Karpas-422 (cell line): ENCODE results near the gene DRG2. TPM values are rescaled to one million over a fixed set of nuclear protein-coding genes. Genes with fewer than 3 reads are reported as not detected.
A peak's percentile ranks its signal among the peaks of the same experiment; 100 is the strongest.

Experiments
- DNase-seq: peaks from one replicate; pipeline ENCODE4 v3.0.0-alpha.2; 2015
- H2AFZ ChIP-seq: fragments of 200-600 bp; sonication (generic); 2 replicates; pipeline ENCODE4 v1.6.1; 2014; ENCODE audit warnings: antibody characterized with exemption, low read length, mixed read lengths
- H3K27ac ChIP-seq: fragments of 200-600 bp; sonication (generic); 2 replicates; pipeline ENCODE4 v1.5.1; 2014; ENCODE audit warnings: mild to moderate bottlenecking, low read length, moderate library complexity
- H3K27me3 ChIP-seq: fragments of 200-600 bp; sonication (generic); 2 replicates; pipeline ENCODE4 v1.6.1; 2014; ENCODE audit warnings: low read length, mixed read lengths
- H3K36me3 ChIP-seq: fragments of 200-600 bp; sonication (generic); 2 replicates; pipeline ENCODE4 v1.6.1; 2014; ENCODE audit warnings: low read length, mixed read lengths; ENCODE audit not compliant: insufficient read depth
- H3K4me1 ChIP-seq: fragments of 200-600 bp; sonication (generic); 2 replicates; pipeline ENCODE4 v1.6.1; 2014; ENCODE audit warnings: mild to moderate bottlenecking, low read length, mixed read lengths
- H3K4me2 ChIP-seq: fragments of 200-600 bp; sonication (generic); 2 replicates; pipeline ENCODE4 v1.6.1; 2014; ENCODE audit warnings: low read length, low read depth, mild to moderate bottlenecking; ENCODE audit not compliant: poor library complexity, severe bottlenecking
- H3K4me3 ChIP-seq: fragments of 200-600 bp; sonication (generic); 2 replicates; pipeline ENCODE4 v1.5.1; 2014; ENCODE audit warnings: mild to moderate bottlenecking, antibody characterized with exemption, low read length, mixed read lengths
- H3K79me2 ChIP-seq: fragments of 200-600 bp; sonication (generic); 2 replicates; pipeline ENCODE4 v1.6.1; 2014; ENCODE audit warnings: mild to moderate bottlenecking, low read length, mixed read lengths
- H3K9ac ChIP-seq: fragments of 200-600 bp; sonication (generic); 2 replicates; pipeline ENCODE4 v1.6.0; 2014; ENCODE audit warnings: low read length
- H3K9me2 ChIP-seq: fragments of 200-600 bp; sonication (generic), shearing (Covaris generic); replicated peaks from 2 replicates; pipeline ENCODE4 v1.6.0; 2014; ENCODE audit warnings: mild to moderate bottlenecking, low read length, moderate library complexity; ENCODE audit not compliant: insufficient read depth
- H3K9me3 ChIP-seq: fragments of 300-700, 200-600 bp; sonication (generic); 2 replicates; pipeline ENCODE4 v1.6.1; 2014; ENCODE audit warnings: low read length, mixed read lengths
- H4K20me1 ChIP-seq: fragments of 200-600 bp; sonication (generic); 2 replicates; pipeline ENCODE4 v1.6.1; 2014; ENCODE audit warnings: mild to moderate bottlenecking, antibody characterized with exemption, low read length, low read depth; ENCODE audit not compliant: insufficient read depth
- total RNA-seq: library from RNA; depleted of rRNA; stranded (reverse); fragments of >200 nt; shearing (Covaris generic); gene quantifications from 2 replicates; pipeline ENCODE4 v1.2.3, GENCODE V29; 2014; ENCODE audit warnings: low replicate concordance; rRNA removed

Gene DRG2
- total RNA-seq, 1 experiment from 2014 or later, result 21.5 TPM

DNA sequence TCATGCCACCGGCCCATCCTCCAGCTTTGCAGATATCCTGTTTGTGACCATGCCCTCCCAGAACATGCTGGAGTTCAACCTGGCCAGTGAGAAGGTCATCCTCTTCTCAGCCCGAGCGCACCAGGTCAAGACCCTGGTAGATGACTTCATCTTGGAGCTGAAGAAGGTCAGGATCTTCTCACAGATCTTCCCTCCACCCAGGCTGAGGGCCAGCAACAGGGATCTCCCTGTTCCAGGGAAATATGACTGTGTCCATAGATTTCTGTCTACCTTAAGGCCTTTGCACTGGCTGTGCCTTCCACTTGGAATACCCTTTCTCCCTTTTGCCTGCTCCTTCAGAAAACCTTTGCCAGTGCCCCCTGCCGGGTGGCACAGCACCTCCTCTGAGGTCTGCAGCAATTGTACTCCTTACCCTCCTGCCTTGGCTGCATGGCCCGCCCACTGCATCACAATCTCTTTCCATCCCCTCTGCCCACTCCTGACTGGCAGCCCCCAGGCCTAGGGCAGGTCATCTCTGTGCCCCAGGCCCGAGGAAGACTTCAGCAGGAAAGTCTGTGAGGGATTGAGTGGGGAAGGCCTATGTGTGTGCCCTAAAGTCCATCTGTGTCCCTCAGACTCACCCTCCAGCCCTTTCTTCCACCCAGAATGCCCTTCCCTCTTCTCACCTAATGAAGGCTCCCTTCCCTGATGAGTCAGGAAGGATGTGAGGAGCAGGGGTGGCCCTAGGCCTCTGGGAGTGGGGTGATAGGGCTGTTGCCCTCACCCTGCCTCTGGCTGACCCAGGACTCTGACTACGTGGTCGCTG lies 68.6 kb downstream of the DRG2 start:
- no peak overlapping the region for H3K27ac ChIP-seq
- DNase-seq, result peak; percentile 60
- no peak overlapping the region for H2AFZ ChIP-seq
- H3K9ac ChIP-seq, result no peak overlapping the region
- no peaks in the 10 kb centered on the region for H3K9me2 ChIP-seq
- H3K9me3 ChIP-seq, result no peaks in the 10 kb centered on the region
- H3K27me3 ChIP-seq, result no peaks in the 10 kb centered on the region
- peaks cover 4% of the 10 kb centered on the region; the same call in 1 of the 2 replicates for H4K20me1 ChIP-seq
- H3K4me2 ChIP-seq, result no peak overlapping the region
- peaks cover 8% of the 10 kb centered on the region for H3K4me1 ChIP-seq
- H3K36me3 ChIP-seq, result no peaks in the 10 kb centered on the region
- no peaks in the 10 kb centered on the region for H3K79me2 ChIP-seq
- no peak overlapping the region for H3K4me3 ChIP-seq

GRCh38 chr17:18156976-18157280 lies 69.2 kb downstream of the DRG2 start:
- Histone ChIP-seq H3K79me2 (no peaks in the 10 kb centered on the region), H3K9me3 (no peaks in the 10 kb centered on the region), H4K20me1 (peaks cover 4% of the 10 kb centered on the region; the same call in 1 of the 2 replicates), H3K36me3 (no peaks in the 10 kb centered on the region), H3K4me1 (peaks cover 8% of the 10 kb centered on the region), H3K4me3 (no peak overlapping the region), H3K27me3 (no peaks in the 10 kb centered on the region), H2AFZ (no peak overlapping the region), H3K27ac (no peak overlapping the region), H3K4me2 (no peak overlapping the region), H3K9ac (no peak overlapping the region), H3K9me2 (no peaks in the 10 kb centered on the region)
- no peak for DNase-seq

Other genes with a start within 250 kb of the DRG2 start
- 6.0 and 6.4 TPM in 2 replicates for gene TOM1L2, start 115.5 kb upstream of the DRG2 start, total RNA-seq
- gene DRC3, start 115.1 kb upstream of the DRG2 start, total RNA-seq, result 4.5 TPM in 1 of 2 replicates, not detected in the other
- gene ATPAF2, start 48.8 kb upstream of the DRG2 start, total RNA-seq, result 38.8 and 49.7 TPM in 2 replicates
- gene GID4, start 48.5 kb upstream of the DRG2 start, total RNA-seq, result 7.8 and 8.9 TPM in 2 replicates
- gene MYO15A, start 20.8 kb downstream of the DRG2 start, total RNA-seq, result 0.11 and 1.3 TPM in 2 replicates
- 124 and 145 TPM in 2 replicates for gene ALKBH5, start 95.9 kb downstream of the DRG2 start, total RNA-seq
- gene LLGL1, start 137.7 kb downstream of the DRG2 start, total RNA-seq, result 12.0 and 12.1 TPM in 2 replicates
- 128 and 166 TPM in 2 replicates for gene FLII, start 170.8 kb downstream of the DRG2 start, total RNA-seq
- 4.5 and 14.2 TPM in 2 replicates for gene MIEF2, start 172.7 kb downstream of the DRG2 start, total RNA-seq
- 19.0 and 34.9 TPM in 2 replicates for gene TOP3A, start 227.0 kb downstream of the DRG2 start, total RNA-seq
- 12.7 and 14.4 TPM in 2 replicates for gene SMCR8, start 227.3 kb downstream of the DRG2 start, total RNA-seq